Adipocyte (in vitro differentiated cells): ENCODE results near the gene TACC2.

Experiments used
- DNase-seq: peaks from one replicate; pipeline ENCODE4 v3.0.0-alpha.2; 2015; ENCODE audit warnings: low read depth
- H3K27me3 ChIP-seq: replicated peaks from 2 replicates; pipeline ENCODE4 v1.7.0; 2013; ENCODE audit warnings: mild to moderate bottlenecking, low read length, moderate library complexity; ENCODE audit not compliant: control insufficient read depth, insufficient read depth
- H3K36me3 ChIP-seq: 2 replicates; pipeline ENCODE4 v1.7.0; 2013; ENCODE audit warnings: low read length, mild to moderate bottlenecking, moderate library complexity; ENCODE audit not compliant: control insufficient read depth, insufficient read depth, severe bottlenecking
- H3K4me1 ChIP-seq: 2 replicates; pipeline ENCODE4 v1.7.0; 2013; ENCODE audit warnings: mild to moderate bottlenecking, low read length, moderate library complexity; ENCODE audit not compliant: control insufficient read depth, insufficient read depth
- H3K4me3 ChIP-seq: 2 replicates; pipeline ENCODE4 v1.7.0; 2013; ENCODE audit warnings: mild to moderate bottlenecking, low read length, moderate library complexity
- H3K9ac ChIP-seq: 2 replicates; pipeline ENCODE4 v1.7.0; 2013; ENCODE audit warnings: mild to moderate bottlenecking, low read length, moderate library complexity
- H3K9me3 ChIP-seq: 2 replicates; pipeline ENCODE4 v1.7.0; 2013; ENCODE audit warnings: mild to moderate bottlenecking, low read length, moderate library complexity; ENCODE audit not compliant: control insufficient read depth

TACC2 gene

DNA sequence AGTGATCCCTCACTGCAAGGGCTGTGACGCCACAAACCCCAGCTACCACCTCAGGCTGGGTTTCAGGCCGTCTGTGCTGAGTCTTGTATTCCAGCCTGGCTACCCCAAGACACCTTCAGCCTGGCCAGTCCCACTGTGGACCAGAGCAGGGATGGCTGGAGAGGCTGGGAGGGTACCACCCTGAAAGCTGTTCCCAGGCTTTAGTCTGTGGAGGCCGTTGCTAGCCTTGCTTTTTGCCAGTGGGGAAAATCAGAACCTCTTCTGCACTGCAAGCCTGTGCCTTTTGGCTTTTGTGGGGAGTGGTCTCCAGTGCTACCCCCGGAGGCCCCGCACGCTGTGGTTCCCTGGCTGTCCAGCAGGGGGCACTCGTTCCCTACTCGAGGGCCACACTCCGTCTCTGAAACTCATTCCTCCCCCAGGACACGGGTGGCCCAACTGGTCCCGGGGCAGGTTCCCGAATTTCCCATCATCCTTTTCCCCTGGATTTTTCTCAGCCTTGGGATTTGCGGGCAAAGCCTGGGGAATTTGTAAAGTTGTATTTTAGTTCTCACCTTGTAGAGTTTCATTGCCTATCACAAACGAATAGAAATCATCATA lies 153.8 kb downstream of the TACC2 start:
- H3K9ac ChIP-seq: no peak overlapping the region
- peak; percentile 34 for DNase-seq
- H3K36me3 ChIP-seq: peaks cover 10% of the 10 kb centered on the region
- no peaks in the 10 kb centered on the region for H3K27me3 ChIP-seq
- peaks cover 44% of the 10 kb centered on the region for H3K4me1 ChIP-seq
- no peak overlapping the region for H3K4me3 ChIP-seq
- H3K9me3 ChIP-seq: no peaks in the 10 kb centered on the region

DNA sequence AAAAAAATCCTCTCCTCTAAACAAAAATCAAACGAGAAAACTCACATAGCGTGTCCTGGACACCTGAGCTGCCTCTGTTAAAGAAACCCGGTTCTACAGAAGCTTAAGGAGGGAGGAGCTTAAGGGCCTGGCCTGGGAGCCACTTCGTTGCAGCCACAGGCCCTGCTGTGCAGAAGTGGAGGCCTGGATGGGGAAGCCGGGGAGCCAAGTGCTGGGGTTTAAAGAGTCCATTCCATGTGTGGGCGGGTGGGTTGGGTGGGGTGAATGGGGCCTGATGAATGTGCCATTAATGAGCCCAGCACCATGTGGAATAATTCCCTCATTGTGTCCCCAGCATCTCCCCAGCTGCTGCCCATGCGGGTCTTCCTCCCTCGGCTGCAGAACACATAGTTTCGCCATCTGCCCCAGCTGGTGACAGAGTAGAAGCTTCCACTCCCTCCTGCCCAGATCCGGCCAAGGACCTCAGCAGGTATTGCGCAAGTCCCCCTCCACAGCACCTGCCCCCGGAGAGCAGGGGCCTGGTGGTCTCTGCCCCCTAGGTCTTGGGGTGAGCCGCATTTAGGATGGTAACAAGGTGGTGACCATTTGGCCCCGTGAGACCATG lies 154.4 kb downstream of the TACC2 start:
- no peak for DNase-seq
- peaks cover 47% of the 10 kb centered on the region for H3K4me1 ChIP-seq
- H3K27me3 ChIP-seq: no peaks in the 10 kb centered on the region
- H3K4me3 ChIP-seq: no peak overlapping the region
- peaks cover 10% of the 10 kb centered on the region for H3K36me3 ChIP-seq
- H3K9ac ChIP-seq: no peak overlapping the region
- H3K9me3 ChIP-seq: no peaks in the 10 kb centered on the region

DNA sequence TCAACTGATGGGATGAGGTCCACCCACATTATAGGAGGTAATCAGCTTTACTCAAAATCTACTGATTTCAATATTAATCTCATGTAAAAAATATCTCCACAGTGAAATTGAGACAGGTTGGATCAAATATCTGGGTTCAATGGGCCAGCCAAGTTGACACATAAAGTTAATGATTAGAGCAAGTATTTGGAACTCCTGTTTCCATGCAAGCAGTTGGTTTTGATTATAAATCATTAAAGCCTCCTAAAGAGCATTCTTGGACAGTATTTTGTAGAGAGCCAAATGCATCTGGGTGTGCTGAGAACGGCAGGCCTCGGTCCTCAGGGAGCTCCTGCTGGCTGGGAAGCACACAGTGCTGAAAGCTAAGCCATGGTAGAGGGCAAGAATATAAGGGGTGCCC lies 155.2 kb downstream of the TACC2 start:
- H3K36me3 ChIP-seq: peaks cover 10% of the 10 kb centered on the region
- no peaks in the 10 kb centered on the region for H3K27me3 ChIP-seq
- H3K4me3 ChIP-seq: no peak overlapping the region
- no peak overlapping the region for H3K9ac ChIP-seq
- DNase-seq: no peak
- H3K4me1 ChIP-seq: peaks cover 49% of the 10 kb centered on the region
- H3K9me3 ChIP-seq: no peaks in the 10 kb centered on the region

DNA sequence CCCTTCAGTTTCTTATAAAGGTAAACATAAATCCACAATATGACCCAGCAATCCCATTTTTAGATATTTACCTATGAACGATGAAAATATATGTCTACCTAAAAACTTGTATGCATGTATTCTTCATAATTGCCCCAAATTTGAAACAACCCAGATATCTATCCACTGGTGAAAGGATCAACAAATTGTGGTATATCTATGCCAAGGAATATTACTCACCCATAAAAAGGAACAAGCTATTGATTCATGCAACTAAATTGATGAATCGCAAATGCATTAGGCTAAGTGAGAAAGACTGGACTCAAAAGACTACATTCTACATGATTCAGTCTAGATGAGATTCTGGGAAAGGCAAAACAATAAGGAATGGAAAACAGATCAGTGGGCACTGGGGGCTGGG lies 156.2 kb downstream of the TACC2 start:
- H3K4me3 ChIP-seq: no peak overlapping the region
- peaks cover 10% of the 10 kb centered on the region for H3K36me3 ChIP-seq
- H3K27me3 ChIP-seq: no peaks in the 10 kb centered on the region
- no peak for DNase-seq
- no peak overlapping the region for H3K9ac ChIP-seq
- H3K4me1 ChIP-seq: peaks cover 48% of the 10 kb centered on the region
- H3K9me3 ChIP-seq: no peaks in the 10 kb centered on the region

DNA sequence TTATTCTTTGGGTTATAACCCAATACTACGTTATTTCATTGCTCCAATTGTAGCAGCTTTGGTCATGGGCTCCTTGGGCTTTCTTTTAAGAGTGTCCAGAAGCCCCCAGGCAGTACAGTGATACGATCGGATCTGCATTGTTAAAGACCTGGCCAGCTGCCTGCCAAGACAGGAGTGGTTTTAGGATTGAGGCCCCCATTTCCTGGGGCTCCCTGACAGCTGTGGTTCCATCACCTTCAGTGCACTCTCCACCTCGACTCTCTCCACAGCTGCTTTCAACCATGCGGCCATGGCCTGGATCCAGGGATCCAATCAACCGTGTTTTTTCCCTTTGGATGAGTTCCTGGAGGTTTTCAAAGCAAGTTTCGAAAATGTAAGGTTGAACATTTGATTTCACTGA lies 158.7 kb downstream of the TACC2 start:
- H3K9ac ChIP-seq: no peak overlapping the region
- H3K4me3 ChIP-seq: no peak overlapping the region
- H3K27me3 ChIP-seq: no peaks in the 10 kb centered on the region
- H3K9me3 ChIP-seq: no peaks in the 10 kb centered on the region
- no peak for DNase-seq
- H3K36me3 ChIP-seq: peaks cover 10% of the 10 kb centered on the region
- H3K4me1 ChIP-seq: peaks cover 34% of the 10 kb centered on the region

DNA sequence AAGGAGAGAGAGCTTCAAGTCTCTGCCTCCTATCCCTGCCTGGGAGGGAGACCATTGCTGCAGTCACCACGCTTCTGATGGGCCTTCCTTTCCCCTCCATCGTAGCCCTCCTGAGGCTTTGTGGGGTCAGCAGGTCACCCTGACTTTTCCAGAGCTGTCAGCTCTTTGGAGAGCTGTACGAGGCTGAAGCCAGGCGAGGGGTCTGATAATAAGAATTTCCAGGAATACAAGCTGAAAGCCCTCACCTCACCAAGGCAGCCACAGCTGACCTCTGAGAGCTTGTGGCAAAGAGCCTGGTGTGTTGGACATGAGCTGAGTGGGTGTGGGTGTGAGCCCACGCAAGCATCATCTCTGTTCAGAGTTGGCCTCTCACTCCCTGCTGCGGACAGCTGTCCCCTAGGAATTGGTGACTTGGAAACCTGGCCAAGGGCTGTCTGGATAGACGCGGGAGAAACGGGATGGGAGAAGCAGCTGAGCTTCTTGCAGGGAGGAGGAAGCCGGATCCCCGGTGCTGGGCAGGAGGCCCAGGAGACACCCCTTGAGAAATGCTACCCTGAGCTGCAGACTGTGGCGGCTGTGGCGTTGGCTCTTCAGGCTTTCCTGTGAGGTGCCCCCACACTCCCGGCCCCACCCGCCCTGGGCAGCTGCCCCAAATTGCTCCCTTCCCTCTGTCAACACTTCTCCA lies 160.1 kb downstream of the TACC2 start:
- peaks cover 44% of the 10 kb centered on the region for H3K4me1 ChIP-seq
- H3K27me3 ChIP-seq: no peaks in the 10 kb centered on the region
- peak overlapping the region; percentile 53 for H3K9ac ChIP-seq
- DNase-seq: no peak
- no peaks in the 10 kb centered on the region for H3K9me3 ChIP-seq
- peak overlapping the region; percentile 13 for H3K4me3 ChIP-seq
- peaks cover 10% of the 10 kb centered on the region for H3K36me3 ChIP-seq

DNA sequence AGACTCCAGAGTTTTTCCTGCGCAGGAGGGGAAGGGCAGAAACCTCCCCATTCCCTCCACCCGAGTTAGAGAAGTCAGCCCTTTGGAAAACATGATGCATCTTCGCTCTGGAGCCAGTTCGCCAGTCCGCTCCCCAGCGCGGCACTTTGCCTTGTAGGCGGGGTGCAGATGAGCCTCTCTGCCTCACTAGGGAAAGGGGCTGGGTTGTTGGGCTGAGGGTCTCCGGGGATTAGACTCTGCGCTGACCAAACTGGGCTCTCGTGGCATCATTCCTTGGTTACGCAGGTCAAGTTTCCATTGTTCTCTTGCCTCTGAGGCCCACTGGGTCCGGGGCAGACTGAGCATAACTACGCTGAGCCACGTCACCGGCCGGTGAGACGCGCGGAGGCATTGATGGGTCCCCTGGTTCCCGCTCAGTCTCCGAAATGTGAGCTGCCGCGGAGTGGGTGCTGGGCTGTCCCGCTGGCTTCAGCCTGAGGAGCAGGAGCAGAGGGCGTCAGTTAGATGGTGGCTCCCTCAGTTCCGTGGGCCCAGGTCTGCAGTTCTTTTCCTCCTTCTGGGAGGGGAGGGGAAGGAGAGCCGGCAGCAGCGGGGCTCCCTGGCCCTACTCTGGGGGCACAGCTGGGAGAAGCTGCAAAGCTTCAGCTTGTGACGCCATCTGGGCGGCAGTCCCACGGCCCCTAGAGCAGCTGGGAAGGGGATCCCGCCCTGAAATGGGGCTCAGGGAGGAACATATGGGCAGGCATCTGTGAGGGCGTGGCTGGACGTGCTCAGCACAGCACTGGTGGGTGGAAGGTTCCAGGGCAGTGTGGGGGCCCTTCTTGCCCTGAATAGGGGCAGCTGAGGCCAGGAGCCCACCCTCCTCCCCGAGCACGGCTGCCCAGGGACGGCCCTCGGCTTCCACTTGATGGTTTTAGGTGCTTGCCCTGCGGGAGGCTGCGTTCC lies 160.9 kb downstream of the TACC2 start:
- Histone ChIP-seq H3K9ac (peak overlapping the region; percentile 53), H3K4me3 (peak overlapping the region; percentile 57), H3K4me1 (peaks cover 52% of the 10 kb centered on the region), H3K9me3 (no peaks in the 10 kb centered on the region), H3K27me3 (no peaks in the 10 kb centered on the region), H3K36me3 (peaks cover 9% of the 10 kb centered on the region)
- DNase-seq: no peak

DNA sequence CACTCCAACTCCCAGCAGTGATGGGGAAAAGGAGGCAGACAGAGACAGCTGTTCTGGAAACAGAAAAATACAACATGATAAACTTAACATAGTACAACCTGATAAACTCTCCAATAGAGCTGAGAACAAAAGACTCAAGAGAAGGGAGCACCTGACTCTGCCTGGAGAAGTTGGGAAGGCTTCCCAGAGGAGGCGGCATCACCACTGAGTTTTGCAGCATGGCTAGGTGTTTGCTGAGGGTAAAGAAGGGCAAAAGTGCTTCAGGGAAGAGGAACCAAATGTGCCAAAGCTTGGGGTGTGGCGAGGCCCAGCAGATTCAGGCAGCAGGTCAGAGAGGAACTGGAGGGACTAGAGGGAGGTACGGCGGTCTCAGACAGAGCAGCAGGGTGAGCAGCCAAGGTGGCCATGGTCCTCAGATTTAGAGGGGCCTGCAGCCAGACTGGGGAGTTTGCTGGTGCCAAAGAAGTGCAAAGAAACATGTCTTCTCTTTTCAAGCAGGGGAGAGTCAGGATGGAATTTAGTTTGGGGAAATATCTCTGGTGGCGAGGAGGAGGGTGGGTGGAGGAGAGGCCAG lies 162.2 kb downstream of the TACC2 start:
- H3K9ac ChIP-seq: no peak overlapping the region
- H3K27me3 ChIP-seq: no peaks in the 10 kb centered on the region
- no peak overlapping the region for H3K4me3 ChIP-seq
- H3K36me3 ChIP-seq: no peaks in the 10 kb centered on the region
- peaks cover 60% of the 10 kb centered on the region for H3K4me1 ChIP-seq
- no peaks in the 10 kb centered on the region for H3K9me3 ChIP-seq
- no peak for DNase-seq

DNA sequence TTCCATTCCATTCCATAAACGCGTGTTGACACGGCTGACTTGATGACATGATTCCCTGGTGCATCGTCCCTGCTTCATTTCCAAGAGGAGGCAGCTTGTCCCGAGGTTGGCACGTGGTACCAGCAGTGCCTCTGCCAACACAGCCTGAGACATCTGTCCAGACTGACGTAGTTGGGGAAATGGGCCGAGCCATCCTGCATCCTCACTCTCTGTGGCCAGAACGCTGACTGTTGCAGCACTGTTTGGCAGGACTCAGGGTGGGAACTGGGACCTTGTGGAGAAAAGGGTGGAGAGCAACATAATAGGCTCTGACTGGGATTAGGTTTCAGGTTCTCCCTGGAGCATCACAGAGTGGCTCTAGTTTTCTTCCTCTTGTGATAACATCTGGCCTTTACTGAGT lies 163.6 kb downstream of the TACC2 start:
- no peaks in the 10 kb centered on the region for H3K9me3 ChIP-seq
- no peak overlapping the region for H3K4me3 ChIP-seq
- H3K9ac ChIP-seq: no peak overlapping the region
- no peaks in the 10 kb centered on the region for H3K27me3 ChIP-seq
- peaks cover 56% of the 10 kb centered on the region for H3K4me1 ChIP-seq
- peak; percentile 42 for DNase-seq
- no peaks in the 10 kb centered on the region for H3K36me3 ChIP-seq

DNA sequence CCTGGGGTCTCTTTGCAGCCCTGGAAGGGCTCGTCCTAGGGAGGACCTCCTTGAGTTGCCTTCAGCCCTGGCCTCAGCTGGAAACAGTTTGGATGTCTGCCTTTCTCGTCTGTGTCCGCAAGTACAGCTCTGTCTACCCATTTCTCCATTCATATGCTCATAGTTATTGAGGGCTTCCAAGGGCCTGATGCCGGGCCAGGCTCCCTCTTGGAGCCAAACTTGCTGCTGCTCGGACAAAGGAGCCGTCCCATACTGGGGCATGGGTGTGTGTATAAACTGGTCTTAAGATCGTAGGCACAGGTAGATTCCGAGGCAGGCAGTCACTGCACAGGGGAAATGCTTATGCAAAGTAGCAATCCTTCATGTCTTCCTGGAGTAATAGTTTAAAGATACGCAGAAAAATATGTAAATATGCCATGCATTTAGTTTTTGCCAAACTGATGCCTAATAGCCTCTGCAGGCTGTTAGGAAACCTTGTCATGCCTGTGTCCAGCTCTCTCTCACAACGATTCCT lies 165.1 kb downstream of the TACC2 start:
- no peaks in the 10 kb centered on the region for H3K27me3 ChIP-seq
- H3K4me1 ChIP-seq: peaks cover 46% of the 10 kb centered on the region
- DNase-seq: no peak
- H3K9me3 ChIP-seq: no peaks in the 10 kb centered on the region
- H3K4me3 ChIP-seq: no peak overlapping the region
- H3K36me3 ChIP-seq: no peaks in the 10 kb centered on the region
- H3K9ac ChIP-seq: peak overlapping the region; percentile 8
